ENCODE data around the gene TNFRSF18.
"Not testable (repeated sequence)": the region's sequence is repeated elsewhere in the genome, so short reads cannot be mapped to it uniquely, and the experiment has no call there.

Gene TNFRSF18
- total RNA-seq, result 1.6 to 152 (median 9.3) reads per million in 4 experiments

- no peak for DNase-seq
These were observed at the start of gene TNFRSF18 for GRCh38 chr1:1206376-1206965. TNFRSF18 (minus strand) TSS chr1:1206592; CDS start chr1:1206571, 21 bp downstream.

- DNase-seq, result no peak
These were observed 49.2 kb upstream of the TNFRSF18 start for GRCh38 chr1:1255611-1256010.

- no peak for DNase-seq
These were observed 48.7 kb upstream of the TNFRSF18 start for GRCh38 chr1:1255078-1255477.

- no peak for DNase-seq
These were observed 48.2 kb upstream of the TNFRSF18 start for GRCh38 chr1:1254667-1254998.

- DNase-seq, result no peak
These were observed 47.7 kb upstream of the TNFRSF18 start for GRCh38 chr1:1253972-1254666.

- no peak for DNase-seq
These were observed 46.9 kb upstream of the TNFRSF18 start for GRCh38 chr1:1253314-1253713.

- no peak for DNase-seq
These were observed 44.4 kb upstream of the TNFRSF18 start for GRCh38 chr1:1250786-1251284.

GRCh38 chr1:1248009-1248913, 41.9 kb upstream of the TNFRSF18 start:
- DNase-seq, result not testable (repeated sequence)

GRCh38 chr1:1247341-1247913, 41.0 kb upstream of the TNFRSF18 start:
- DNase-seq, result no peak

GRCh38 chr1:1246577-1247340, 40.4 kb upstream of the TNFRSF18 start, which contains the start of gene C1QTNF12:
C1QTNF12 (minus strand) TSS chr1:1246722; CDS start chr1:1246690, 32 bp downstream.
- DNase-seq, result no peak

GRCh38 chr1:1245817-1246576, 39.6 kb upstream of the TNFRSF18 start:
- no peak for DNase-seq

GRCh38 chr1:1245178-1245816, 38.9 kb upstream of the TNFRSF18 start:
- no peak for DNase-seq

- no peak for DNase-seq
These were observed 37.9 kb upstream of the TNFRSF18 start for GRCh38 chr1:1244192-1244811.

GRCh38 chr1:1243807-1244191, 37.4 kb upstream of the TNFRSF18 start:
- DNase-seq, result no peak

- no peak for DNase-seq
These were observed 36.9 kb upstream of the TNFRSF18 start for GRCh38 chr1:1243266-1243660.

- DNase-seq, result no peak
These were observed 36.3 kb upstream of the TNFRSF18 start for GRCh38 chr1:1242461-1243265.

GRCh38 chr1:1241588-1242219, 35.3 kb upstream of the TNFRSF18 start:
- DNase-seq, result no peak

GRCh38 chr1:1240822-1241587, 34.6 kb upstream of the TNFRSF18 start:
- no peak for DNase-seq

All from effector CD8-positive, alpha-beta T cell (primary cell).